Measurements from ENCODE around the gene MESP2.
"Not testable (repeated sequence)": the region's sequence is repeated elsewhere in the genome, so short reads cannot be mapped to it uniquely, and the experiment has no call there.

Gene MESP2

GRCh38 chr15:89777782-89778380, 1.7 kb downstream of the MESP2 start:
- TF ChIP-seq, protein P1, sequence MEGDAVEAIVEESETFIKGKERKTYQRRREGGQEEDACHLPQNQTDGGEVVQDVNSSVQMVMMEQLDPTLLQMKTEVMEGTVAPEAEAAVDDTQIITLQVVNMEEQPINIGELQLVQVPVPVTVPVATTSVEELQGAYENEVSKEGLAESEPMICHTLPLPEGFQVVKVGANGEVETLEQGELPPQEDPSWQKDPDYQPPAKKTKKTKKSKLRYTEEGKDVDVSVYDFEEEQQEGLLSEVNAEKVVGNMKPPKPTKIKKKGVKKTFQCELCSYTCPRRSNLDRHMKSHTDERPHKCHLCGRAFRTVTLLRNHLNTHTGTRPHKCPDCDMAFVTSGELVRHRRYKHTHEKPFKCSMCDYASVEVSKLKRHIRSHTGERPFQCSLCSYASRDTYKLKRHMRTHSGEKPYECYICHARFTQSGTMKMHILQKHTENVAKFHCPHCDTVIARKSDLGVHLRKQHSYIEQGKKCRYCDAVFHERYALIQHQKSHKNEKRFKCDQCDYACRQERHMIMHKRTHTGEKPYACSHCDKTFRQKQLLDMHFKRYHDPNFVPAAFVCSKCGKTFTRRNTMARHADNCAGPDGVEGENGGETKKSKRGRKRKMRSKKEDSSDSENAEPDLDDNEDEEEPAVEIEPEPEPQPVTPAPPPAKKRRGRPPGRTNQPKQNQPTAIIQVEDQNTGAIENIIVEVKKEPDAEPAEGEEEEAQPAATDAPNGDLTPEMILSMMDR (IDR thresholded peaks at IDR 0.05; ENCODE audit: low read length, missing control alignments), result no peak
- no peak overlapping the region for H3K4me3 ChIP-seq (replicated peaks; ENCODE audit: low read depth, low read length)
- DNase-seq (ENCODE audit: low read depth), result no peak

DNA sequence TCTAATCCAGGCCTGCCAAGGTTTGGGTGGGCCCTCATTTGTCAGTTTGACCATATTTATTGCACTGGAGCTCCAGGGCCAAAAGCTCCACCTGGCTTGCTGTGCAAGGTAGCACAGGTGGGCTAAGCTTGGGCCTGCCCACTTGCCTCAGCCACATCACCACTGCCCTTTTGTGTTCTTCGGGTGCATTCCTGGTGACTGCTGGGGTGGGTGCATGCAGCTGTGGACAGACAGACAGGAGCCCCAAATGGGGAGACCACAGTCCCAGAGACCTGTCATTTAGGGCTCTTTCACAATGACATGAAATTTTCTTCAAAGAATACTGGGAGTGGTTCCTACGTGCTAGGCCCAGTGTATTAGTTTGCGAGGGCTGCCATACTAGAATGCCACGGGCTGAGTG, 2.7 kb downstream of the MESP2 start:
- TF ChIP-seq, protein P1 (IDR thresholded peaks at IDR 0.05; ENCODE audit: low read length, missing control alignments), result no peak
- H3K4me3 ChIP-seq (replicated peaks; ENCODE audit: low read depth, low read length), result no peak overlapping the region

DNA sequence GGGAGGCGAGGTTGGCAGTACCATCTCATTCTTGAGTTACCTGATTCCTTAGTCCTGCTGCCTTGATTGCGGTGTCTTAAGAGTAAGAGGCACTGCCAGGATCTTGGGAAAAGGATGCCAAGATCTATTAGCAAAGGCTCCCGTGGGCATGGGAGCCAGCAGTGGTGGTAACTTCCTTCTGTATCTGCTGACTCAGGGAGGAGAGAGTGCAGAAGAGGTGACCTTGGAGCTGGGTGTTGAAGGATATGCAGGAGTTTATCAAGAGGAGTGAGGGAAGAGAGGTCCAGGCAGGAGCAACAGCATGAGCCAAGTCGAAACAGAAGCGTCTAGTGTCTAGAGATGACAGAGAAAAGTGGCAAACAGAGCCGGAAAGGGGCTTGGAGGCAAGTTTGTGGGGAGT, 4.5 kb downstream of the MESP2 start:
- TF ChIP-seq, protein P1 (IDR thresholded peaks at IDR 0.05; ENCODE audit: low read length, missing control alignments), result no peak
- no peak overlapping the region for H3K4me3 ChIP-seq (replicated peaks; ENCODE audit: low read depth, low read length)
- no peak for DNase-seq (ENCODE audit: low read depth)

More for the DNA sequence above, 2.7 kb downstream of the MESP2 start:
- no peak for DNase-seq (ENCODE audit: low read depth)

- TF ChIP-seq, protein P1 (IDR thresholded peaks at IDR 0.05; ENCODE audit: low read length, missing control alignments), result no peak
- no peak for DNase-seq (ENCODE audit: low read depth)
- no peak overlapping the region for H3K4me3 ChIP-seq (replicated peaks; ENCODE audit: low read depth, low read length)
Measured at GRCh38 chr15:89781055-89781454, 4.9 kb downstream of the MESP2 start.

DNA sequence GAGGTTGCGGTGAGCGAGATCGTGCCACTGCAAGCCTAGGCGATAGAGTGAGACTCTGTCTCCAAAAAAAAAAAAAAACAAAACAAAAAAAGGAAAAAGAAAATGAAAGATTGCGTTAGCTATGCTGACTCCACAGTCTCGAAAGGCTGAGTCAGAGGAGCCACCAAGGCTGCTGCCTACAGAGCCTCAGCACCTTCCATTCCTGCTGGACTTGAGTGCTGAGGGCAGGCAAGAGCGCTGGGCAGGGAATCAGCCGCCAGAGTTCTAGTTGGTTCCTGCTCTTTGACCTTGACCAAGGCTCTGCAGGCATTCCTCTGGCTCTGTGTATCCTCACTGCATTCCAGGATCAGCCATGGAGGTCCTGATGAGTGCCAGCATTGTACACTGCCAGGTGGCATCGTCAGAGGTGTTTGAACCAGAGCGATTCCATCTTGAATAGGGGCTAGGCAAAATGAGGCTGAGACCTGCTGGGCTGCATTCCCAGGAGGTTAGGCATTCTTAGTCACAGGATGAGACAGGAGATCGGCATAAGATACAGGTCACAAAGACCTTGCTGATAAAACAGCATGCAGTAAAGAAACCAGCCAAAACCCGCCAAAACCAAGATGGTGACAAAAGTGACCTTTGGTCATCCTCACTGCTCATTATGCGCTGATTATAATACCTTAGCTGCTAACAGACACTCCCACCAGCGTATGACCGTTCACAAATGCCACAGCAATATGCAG, 5.9 kb downstream of the MESP2 start:
- DNase-seq (ENCODE audit: low read depth), result peak; percentile 56
- no peak overlapping the region for H3K4me3 ChIP-seq (replicated peaks; ENCODE audit: low read depth, low read length)
- TF ChIP-seq, protein P1 (IDR thresholded peaks at IDR 0.05; ENCODE audit: low read length, missing control alignments), result no peak

DNA sequence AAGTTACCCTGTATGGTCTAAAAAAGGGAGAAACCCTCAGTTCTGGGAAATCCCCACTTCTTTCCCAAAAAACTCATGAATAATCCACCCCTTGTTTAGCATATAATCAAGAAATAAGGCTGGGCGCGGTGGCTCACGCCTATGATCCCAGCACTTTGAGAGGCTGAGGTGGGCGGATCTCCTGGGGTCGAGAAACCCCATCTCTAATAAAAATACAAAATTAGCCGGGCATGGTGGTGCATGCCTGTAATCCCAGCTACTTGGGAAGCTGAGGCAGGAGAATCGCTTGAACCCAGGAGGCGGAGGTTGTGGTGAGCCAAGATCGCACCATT, 6.5 kb downstream of the MESP2 start:
- not testable (repeated sequence) for DNase-seq (ENCODE audit: low read depth); H3K4me3 ChIP-seq (replicated peaks; ENCODE audit: low read depth, low read length)

GRCh38 chr15:89783111-89783860, 7.2 kb downstream of the MESP2 start:
- DNase-seq (ENCODE audit: low read depth), result peak; percentile 72
- TF ChIP-seq, protein P1 (IDR thresholded peaks at IDR 0.05; ENCODE audit: low read length, missing control alignments), result no peak
- no peak overlapping the region for H3K4me3 ChIP-seq (replicated peaks; ENCODE audit: low read depth, low read length)

All from fibroblast of pulmonary artery (primary cell).